Testis (tissue), 2 donors: Measurements from ENCODE around the gene CD80.

Experiments used
- CTCF ChIP-seq, 3 experiments: fragments of 450-650 bp in 2 of 3; fragments of 200-600 bp in 1 of 3; sonication (generic) in 1 of 3; IDR thresholded peaks; one replicate each; pipeline ENCODE4 v1.5.1; 2016 to 2019; ENCODE audit warnings: antibody characterized with exemption in 3 of 3, mild to moderate bottlenecking in 2 of 3, moderate library complexity in 1 of 3
- POLR2A ChIP-seq: fragments of 450-650 bp; IDR thresholded peaks from one replicate; pipeline ENCODE4 v1.6.1; 2017; ENCODE audit warnings: antibody characterized with exemption, mild to moderate bottlenecking, moderate library complexity

- TF ChIP-seq CTCF (IDR thresholded peaks at IDR 0.05) (no peak), POLR2A (no peak)
Measured at GRCh38 chr3:119557192-119557876, 2.1 kb downstream of the CD80 start.
